HG03521 (cell line): Measurements from ENCODE around the gene MVB12B.

Source experiments
- ATAC-seq: cut with Tn5 transposase; IDR thresholded peaks from one replicate; pipeline ENCODE4 v1.9.1; 2021; ENCODE audit warnings: mild to moderate bottlenecking, moderate library complexity; ENCODE audit not compliant: unreplicated experiment

MVB12B gene

GRCh38 chr9:126380447-126380846 lies 53.8 kb downstream of the MVB12B start:
- ATAC-seq, result no peak

- ATAC-seq, result no peak
Measured at GRCh38 chr9:126381195-126381594, 54.6 kb downstream of the MVB12B start.

- ATAC-seq, result no peak
Measured at GRCh38 chr9:126383406-126384046, 56.9 kb downstream of the MVB12B start.

- no peak for ATAC-seq
Measured at GRCh38 chr9:126384926-126385325, 58.3 kb downstream of the MVB12B start.

- ATAC-seq, result no peak
Measured at GRCh38 chr9:126386088-126386487, 59.5 kb downstream of the MVB12B start.

- no peak for ATAC-seq
Measured at GRCh38 chr9:126386776-126387175, 60.1 kb downstream of the MVB12B start.

- ATAC-seq, result no peak
Measured at GRCh38 chr9:126388964-126389708, 62.5 kb downstream of the MVB12B start.

GRCh38 chr9:126389992-126390391 lies 63.4 kb downstream of the MVB12B start:
- ATAC-seq, result no peak

- ATAC-seq, result no peak
Measured at GRCh38 chr9:126390923-126391322, 64.3 kb downstream of the MVB12B start.

GRCh38 chr9:126391713-126392661 lies 65.4 kb downstream of the MVB12B start:
- no peak for ATAC-seq

GRCh38 chr9:126392662-126393371 lies 66.2 kb downstream of the MVB12B start:
- ATAC-seq, result no peak

- ATAC-seq, result no peak
Measured at GRCh38 chr9:126393876-126394275, 67.2 kb downstream of the MVB12B start.

- ATAC-seq, result no peak
Measured at GRCh38 chr9:126394802-126395201, 68.2 kb downstream of the MVB12B start.

- ATAC-seq, result no peak
Measured at GRCh38 chr9:126395439-126396212, 69.0 kb downstream of the MVB12B start.

- peak; percentile 82 for ATAC-seq
Measured at GRCh38 chr9:126397056-126397455, 70.4 kb downstream of the MVB12B start.

- no peak for ATAC-seq
Measured at GRCh38 chr9:126398403-126399058, 71.9 kb downstream of the MVB12B start.

- no peak for ATAC-seq
Measured at GRCh38 chr9:126399251-126399650, 72.6 kb downstream of the MVB12B start.

- no peak for ATAC-seq
Measured at GRCh38 chr9:126399789-126400188, 73.2 kb downstream of the MVB12B start.

GRCh38 chr9:126400571-126400970 lies 73.9 kb downstream of the MVB12B start:
- no peak for ATAC-seq

- no peak for ATAC-seq
Measured at GRCh38 chr9:126401107-126401506, 74.5 kb downstream of the MVB12B start.
